ENCODE data around the gene ZNF784. TPM values are rescaled to one million over a fixed set of nuclear protein-coding genes. Genes with fewer than 3 reads are reported as not detected.

Gene ZNF784
- polyA plus RNA-seq, 1 experiment, result 1.9 TPM

GRCh38 chr19:55581823-55582223 is 42.5 kb downstream of the ZNF784 start:
- Histone ChIP-seq H3K4me3 (ENCODE audit: low read depth, low read length) (no peak overlapping the region), H3K27me3 (ENCODE audit: control insufficient read depth, insufficient read depth, low read length) (no peaks in the 10 kb centered on the region), H3K9me3 (ENCODE audit: control insufficient read depth, insufficient read depth, low read length) (no peaks in the 10 kb centered on the region; the same call in 1 of the 2 replicates), H3K27ac (ENCODE audit: low read depth, low read length) (no peak overlapping the region)
- POLR2A ChIA-PET, result interaction anchor here (3.1 kb wide), 1 partner anchor 17 kb away, joined by 10 read pairs; the partner anchor contains the start of genes FIZ1 and ZNF524
- TF ChIP-seq CTCF (IDR thresholded peaks at IDR 0.05; ENCODE audit: low read depth, low read length), result no peak
- CTCF ChIA-PET, result interaction anchor here (1.3 to 1.7 kb wide), 3 partner anchors 24 to 78 kb away, joined by 3 to 12 read pairs (median 5); partner anchors contain the start of gene ZNF865
- no peak for DNase-seq (ENCODE audit: low read depth, low spot score)

GRCh38 chr19:55581145-55581822 is 43.1 kb downstream of the ZNF784 start:
- ChIA-PET CTCF (interaction anchor here (1.3 to 1.7 kb wide), 3 partner anchors 24 to 78 kb away, joined by 3 to 12 read pairs (median 5); partner anchors contain the start of gene ZNF865), POLR2A (interaction anchor here (1.0 to 3.1 kb wide), 3 partner anchors 18 to 76 kb away, joined by 3 to 10 read pairs (median 4); partner anchors contain the start of genes FIZ1 and ZNF524)
- Histone ChIP-seq H3K27ac (ENCODE audit: low read depth, low read length) (no peak overlapping the region), H3K9me3 (ENCODE audit: control insufficient read depth, insufficient read depth, low read length) (no peaks in the 10 kb centered on the region; the same call in 1 of the 2 replicates), H3K27me3 (ENCODE audit: control insufficient read depth, insufficient read depth, low read length) (no peaks in the 10 kb centered on the region), H3K4me3 (ENCODE audit: low read depth, low read length) (peak overlapping the region; percentile 96)
- DNase-seq (ENCODE audit: low read depth, low spot score), result no peak
- no peak for TF ChIP-seq CTCF (IDR thresholded peaks at IDR 0.05; ENCODE audit: low read depth, low read length)

DNA sequence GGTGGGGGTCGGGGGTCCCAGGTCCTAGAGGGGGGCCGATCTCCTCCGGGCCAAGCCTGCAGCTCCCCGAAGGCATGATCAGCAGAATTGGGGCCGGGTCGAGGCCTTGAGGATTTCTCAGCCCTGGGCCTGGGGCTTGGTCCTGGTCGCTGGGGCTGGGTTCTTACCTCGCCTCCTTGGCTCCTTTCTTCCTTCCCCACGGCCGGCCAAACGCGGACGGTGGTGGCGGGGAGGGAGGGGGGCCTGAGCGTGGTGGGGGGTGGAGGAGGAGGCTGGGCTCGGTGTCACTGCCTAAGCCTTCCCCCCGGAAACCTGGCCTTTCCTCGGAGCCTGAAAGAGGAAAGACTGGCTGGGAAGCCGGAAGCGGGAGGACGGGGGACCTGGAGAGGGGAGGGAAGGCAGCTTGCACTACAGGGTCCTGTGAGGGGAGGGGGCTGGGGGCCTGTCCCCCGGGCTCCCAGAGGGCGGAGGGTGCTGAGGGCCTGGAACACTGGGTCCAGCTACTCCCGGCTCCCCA is 43.7 kb downstream of the ZNF784 start, which contains the start of gene ZNF579:
ZNF579 (minus strand) TSS at position 221 of the 517 bp plus-strand sequence. CDS start 1,209 bp downstream, outside the sequence.
- Histone ChIP-seq H3K4me3 (ENCODE audit: low read depth, low read length) (peak within 1 kb of the TSS; percentile 96), H3K27ac (ENCODE audit: low read depth, low read length) (peak within 1 kb of the TSS; percentile 73), H3K9me3 (ENCODE audit: control insufficient read depth, insufficient read depth, low read length) (no peaks in the 10 kb centered on the region; the same call in 1 of the 2 replicates), H3K27me3 (ENCODE audit: control insufficient read depth, insufficient read depth, low read length) (no peaks in the 10 kb centered on the region)
- peak; percentile 78 for DNase-seq (ENCODE audit: low read depth, low spot score)
- CTCF ChIA-PET, result interaction anchor here (0.9 to 1.7 kb wide), 2 partner anchors 64 to 77 kb away, joined by 4 to 12 read pairs; no protein-coding TSS in a partner anchor
- POLR2A ChIA-PET, result interaction anchor here (0.5 to 3.1 kb wide), 5 partner anchors 19 to 1645 kb away, joined by 3 to 10 read pairs (median 4); partner anchors contain the start of genes FIZ1, SSC5D and ZNF524
- no peak for TF ChIP-seq CTCF (IDR thresholded peaks at IDR 0.05; ENCODE audit: low read depth, low read length)

- POLR2A ChIA-PET, result interaction anchor here (0.5 to 3.1 kb wide), 5 partner anchors 19 to 1644 kb away, joined by 3 to 10 read pairs (median 4); partner anchors contain the start of genes FIZ1, SSC5D and ZNF524
- TF ChIP-seq CTCF (IDR thresholded peaks at IDR 0.05; ENCODE audit: low read depth, low read length), result no peak
- Histone ChIP-seq H3K4me3 (ENCODE audit: low read depth, low read length) (peak overlapping the region; percentile 96), H3K27ac (ENCODE audit: low read depth, low read length) (peak overlapping the region; percentile 73), H3K9me3 (ENCODE audit: control insufficient read depth, insufficient read depth, low read length) (no peaks in the 10 kb centered on the region; the same call in 1 of the 2 replicates), H3K27me3 (ENCODE audit: control insufficient read depth, insufficient read depth, low read length) (no peaks in the 10 kb centered on the region)
- DNase-seq (ENCODE audit: low read depth, low spot score), result no peak
- CTCF ChIA-PET, result interaction anchor here (0.9 kb wide), 1 partner anchor 76 kb away, joined by 4 read pairs; no protein-coding TSS in a partner anchor
These were observed 44.4 kb downstream of the ZNF784 start for GRCh38 chr19:55579766-55580621.

All from AG04450 (cell line).